SH-SY5Y (cell line): ENCODE results near the gene HAT1.

Source experiments
- GATA2 ChIP-seq: IDR thresholded peaks from 2 replicates; pipeline ENCODE4 v1.6.1; 2011; ENCODE audit warnings: mild to moderate bottlenecking, low read depth, low read length
- GATA3 ChIP-seq: IDR thresholded peaks from 2 replicates; pipeline ENCODE4 v1.6.1; 2011; ENCODE audit warnings: low read depth, mild to moderate bottlenecking, low read length, moderate library complexity

GRCh38 chr2:171943869-171944268 is 21.6 kb downstream of the HAT1 start:
- TF ChIP-seq GATA2 (no peak), GATA3 (no peak)
